SK-N-MC (cell line): ENCODE results near the gene SCRT2.

Source experiments
- EZH2 ChIP-seq: fragments of 200-600 bp; sonication (generic); IDR thresholded peaks from one replicate; pipeline ENCODE4 v1.6.1; 2017; ENCODE audit warnings: antibody characterized with exemption
- POLR2AphosphoS5 ChIP-seq: IDR thresholded peaks from 2 replicates; pipeline ENCODE4 v1.6.1; 2012; ENCODE audit warnings: mild to moderate bottlenecking, low read depth, low read length, borderline replicate concordance

GRCh38 chr20:653110-653589 is 22.5 kb downstream of the SCRT2 start, which contains the start of gene SRXN1:
- TF ChIP-seq POLR2AphosphoS5, result no peak
- TF ChIP-seq EZH2, result no peak
